ENCODE measurements around the gene USP53.
"Not testable (repeated sequence)": the region's sequence is repeated elsewhere in the genome, so short reads cannot be mapped to it uniquely, and the experiment has no call there.

USP53 gene

GRCh38 chr4:119212234-119212963, at the start of gene USP53:
Gene USP53 (plus strand): TSS chr4:119212713. CDS start chr4:119239760, 27,047 bp downstream.
- H3K27ac ChIP-seq (ENCODE audit: low read depth, low read length), result peak within 1 kb of the TSS; percentile 94
- peaks cover 3% of the 10 kb centered on the region for H3K36me3 ChIP-seq (ENCODE audit: control insufficient read depth, insufficient read depth, low read length)
- H3K4me3 ChIP-seq (ENCODE audit: low read length), result peak within 1 kb of the TSS; percentile 99
- H3K9ac ChIP-seq (ENCODE audit: low read length), result peak within 1 kb of the TSS; percentile 97
- peaks cover 4% of the 10 kb centered on the region for H3K4me1 ChIP-seq (ENCODE audit: control insufficient read depth, insufficient read depth, low read length)
- no peaks in the 10 kb centered on the region for H3K27me3 ChIP-seq (ENCODE audit: control insufficient read depth, insufficient read depth, low read length)

GRCh38 chr4:119165767-119166166, 46.7 kb upstream of the USP53 start:
- H3K4me1 ChIP-seq (ENCODE audit: control insufficient read depth, insufficient read depth, low read length), result no peaks in the 10 kb centered on the region
- H3K36me3 ChIP-seq (ENCODE audit: control insufficient read depth, insufficient read depth, low read length), result no peaks in the 10 kb centered on the region
- no peaks in the 10 kb centered on the region for H3K27me3 ChIP-seq (ENCODE audit: control insufficient read depth, insufficient read depth, low read length)
- no peak overlapping the region for H3K4me3 ChIP-seq (ENCODE audit: low read length)
- H3K9ac ChIP-seq (ENCODE audit: low read length), result no peak overlapping the region
- H3K27ac ChIP-seq (ENCODE audit: low read depth, low read length), result no peak overlapping the region

GRCh38 chr4:119170195-119170594, 42.3 kb upstream of the USP53 start:
- H3K36me3 ChIP-seq (ENCODE audit: control insufficient read depth, insufficient read depth, low read length), result no peaks in the 10 kb centered on the region
- H3K4me3 ChIP-seq (ENCODE audit: low read length), result no peak overlapping the region
- no peak overlapping the region for H3K27ac ChIP-seq (ENCODE audit: low read depth, low read length)
- H3K4me1 ChIP-seq (ENCODE audit: control insufficient read depth, insufficient read depth, low read length), result no peaks in the 10 kb centered on the region
- no peaks in the 10 kb centered on the region for H3K27me3 ChIP-seq (ENCODE audit: control insufficient read depth, insufficient read depth, low read length)
- H3K9ac ChIP-seq (ENCODE audit: low read length), result no peak overlapping the region

- Histone ChIP-seq H3K27ac (ENCODE audit: low read depth, low read length) (no peak overlapping the region), H3K27me3 (ENCODE audit: control insufficient read depth, insufficient read depth, low read length) (no peaks in the 10 kb centered on the region), H3K36me3 (ENCODE audit: control insufficient read depth, insufficient read depth, low read length) (no peaks in the 10 kb centered on the region), H3K4me3 (ENCODE audit: low read length) (no peak overlapping the region), H3K9ac (ENCODE audit: low read length) (no peak overlapping the region), H3K4me1 (ENCODE audit: control insufficient read depth, insufficient read depth, low read length) (no peaks in the 10 kb centered on the region)
Observed at GRCh38 chr4:119172223-119172622, 40.3 kb upstream of the USP53 start.

GRCh38 chr4:119173729-119174361, 38.7 kb upstream of the USP53 start:
- not testable (repeated sequence) for H3K27ac ChIP-seq (ENCODE audit: low read depth, low read length); H3K36me3 ChIP-seq (ENCODE audit: control insufficient read depth, insufficient read depth, low read length); H3K4me1 ChIP-seq (ENCODE audit: control insufficient read depth, insufficient read depth, low read length); H3K9ac ChIP-seq (ENCODE audit: low read length); H3K27me3 ChIP-seq (ENCODE audit: control insufficient read depth, insufficient read depth, low read length); H3K4me3 ChIP-seq (ENCODE audit: low read length)

GRCh38 chr4:119179011-119179410, 33.5 kb upstream of the USP53 start:
- Histone ChIP-seq H3K4me1 (ENCODE audit: control insufficient read depth, insufficient read depth, low read length) (no peaks in the 10 kb centered on the region), H3K4me3 (ENCODE audit: low read length) (no peak overlapping the region), H3K27ac (ENCODE audit: low read depth, low read length) (no peak overlapping the region), H3K27me3 (ENCODE audit: control insufficient read depth, insufficient read depth, low read length) (no peaks in the 10 kb centered on the region), H3K9ac (ENCODE audit: low read length) (no peak overlapping the region), H3K36me3 (ENCODE audit: control insufficient read depth, insufficient read depth, low read length) (no peaks in the 10 kb centered on the region)

GRCh38 chr4:119184128-119184527, 28.4 kb upstream of the USP53 start:
- H3K9ac ChIP-seq (ENCODE audit: low read length), result no peak overlapping the region
- H3K27me3 ChIP-seq (ENCODE audit: control insufficient read depth, insufficient read depth, low read length), result no peaks in the 10 kb centered on the region
- no peak overlapping the region for H3K27ac ChIP-seq (ENCODE audit: low read depth, low read length)
- no peaks in the 10 kb centered on the region for H3K36me3 ChIP-seq (ENCODE audit: control insufficient read depth, insufficient read depth, low read length)
- no peaks in the 10 kb centered on the region for H3K4me1 ChIP-seq (ENCODE audit: control insufficient read depth, insufficient read depth, low read length)
- H3K4me3 ChIP-seq (ENCODE audit: low read length), result no peak overlapping the region

- Histone ChIP-seq H3K36me3 (ENCODE audit: control insufficient read depth, insufficient read depth, low read length) (no peaks in the 10 kb centered on the region), H3K27me3 (ENCODE audit: control insufficient read depth, insufficient read depth, low read length) (no peaks in the 10 kb centered on the region), H3K4me1 (ENCODE audit: control insufficient read depth, insufficient read depth, low read length) (no peaks in the 10 kb centered on the region), H3K27ac (ENCODE audit: low read depth, low read length) (no peak overlapping the region), H3K4me3 (ENCODE audit: low read length) (no peak overlapping the region), H3K9ac (ENCODE audit: low read length) (no peak overlapping the region)
Observed at GRCh38 chr4:119189638-119190037, 22.9 kb upstream of the USP53 start.

- no peaks in the 10 kb centered on the region for H3K36me3 ChIP-seq (ENCODE audit: control insufficient read depth, insufficient read depth, low read length)
- H3K4me1 ChIP-seq (ENCODE audit: control insufficient read depth, insufficient read depth, low read length), result no peaks in the 10 kb centered on the region
- H3K4me3 ChIP-seq (ENCODE audit: low read length), result no peak overlapping the region
- no peaks in the 10 kb centered on the region for H3K27me3 ChIP-seq (ENCODE audit: control insufficient read depth, insufficient read depth, low read length)
- H3K9ac ChIP-seq (ENCODE audit: low read length), result no peak overlapping the region
- no peak overlapping the region for H3K27ac ChIP-seq (ENCODE audit: low read depth, low read length)
Observed at GRCh38 chr4:119190354-119190753, 22.2 kb upstream of the USP53 start.

- no peak overlapping the region for H3K9ac ChIP-seq (ENCODE audit: low read length)
- no peak overlapping the region for H3K4me3 ChIP-seq (ENCODE audit: low read length)
- H3K27ac ChIP-seq (ENCODE audit: low read depth, low read length), result no peak overlapping the region
- H3K36me3 ChIP-seq (ENCODE audit: control insufficient read depth, insufficient read depth, low read length), result no peaks in the 10 kb centered on the region
- no peaks in the 10 kb centered on the region for H3K4me1 ChIP-seq (ENCODE audit: control insufficient read depth, insufficient read depth, low read length)
- H3K27me3 ChIP-seq (ENCODE audit: control insufficient read depth, insufficient read depth, low read length), result no peaks in the 10 kb centered on the region
Observed at GRCh38 chr4:119191505-119191904, 21.0 kb upstream of the USP53 start.

- Histone ChIP-seq H3K36me3 (ENCODE audit: control insufficient read depth, insufficient read depth, low read length) (no peaks in the 10 kb centered on the region), H3K27me3 (ENCODE audit: control insufficient read depth, insufficient read depth, low read length) (no peaks in the 10 kb centered on the region), H3K4me1 (ENCODE audit: control insufficient read depth, insufficient read depth, low read length) (no peaks in the 10 kb centered on the region), H3K27ac (ENCODE audit: low read depth, low read length) (no peak overlapping the region), H3K9ac (ENCODE audit: low read length) (no peak overlapping the region), H3K4me3 (ENCODE audit: low read length) (no peak overlapping the region)
Observed at GRCh38 chr4:119197772-119198212, 14.7 kb upstream of the USP53 start.

GRCh38 chr4:119204916-119205315, 7.6 kb upstream of the USP53 start:
- Histone ChIP-seq H3K36me3 (ENCODE audit: control insufficient read depth, insufficient read depth, low read length) (no peaks in the 10 kb centered on the region), H3K4me3 (ENCODE audit: low read length) (no peak overlapping the region), H3K9ac (ENCODE audit: low read length) (no peak overlapping the region), H3K4me1 (ENCODE audit: control insufficient read depth, insufficient read depth, low read length) (no peaks in the 10 kb centered on the region), H3K27ac (ENCODE audit: low read depth, low read length) (no peak overlapping the region), H3K27me3 (ENCODE audit: control insufficient read depth, insufficient read depth, low read length) (no peaks in the 10 kb centered on the region)

- Histone ChIP-seq H3K4me1 (ENCODE audit: control insufficient read depth, insufficient read depth, low read length) (no peaks in the 10 kb centered on the region), H3K27me3 (ENCODE audit: control insufficient read depth, insufficient read depth, low read length) (no peaks in the 10 kb centered on the region), H3K9ac (ENCODE audit: low read length) (no peak overlapping the region), H3K27ac (ENCODE audit: low read depth, low read length) (no peak overlapping the region), H3K4me3 (ENCODE audit: low read length) (no peak overlapping the region), H3K36me3 (ENCODE audit: control insufficient read depth, insufficient read depth, low read length) (no peaks in the 10 kb centered on the region)
Observed at GRCh38 chr4:119205690-119206089, 6.8 kb upstream of the USP53 start.

All from rectal smooth muscle tissue (tissue), 1 donor.